SU-DHL-6 (cell line): Measurements from ENCODE around the gene GMDS.

Experiments used
- H2AFZ ChIP-seq: fragments of 200-600 bp; sonication (generic); 2 replicates; pipeline ENCODE4 v1.6.1; 2014; ENCODE audit warnings: low read depth, mild to moderate bottlenecking, moderate library complexity, mixed read lengths, antibody characterized with exemption, low read length; ENCODE audit not compliant: severe bottlenecking
- H3F3A ChIP-seq: fragments of 200-600 bp; shearing (Covaris generic); 2 replicates; pipeline ENCODE4 v1.6.0; 2016; ENCODE audit warnings: antibody characterized with exemption, mild to moderate bottlenecking; ENCODE audit not compliant: insufficient read depth
- H3K27ac ChIP-seq: fragments of 200-600 bp; sonication (generic); 2 replicates; pipeline ENCODE4 v1.5.1; 2016; ENCODE audit warnings: low read depth, mild to moderate bottlenecking, low read length, moderate library complexity, mixed read lengths
- H3K27me3 ChIP-seq: fragments of 200-600 bp; sonication (generic), shearing (Covaris generic); 2 replicates; pipeline ENCODE4 v1.6.0; 2014; ENCODE audit warnings: mild to moderate bottlenecking, low read length
- H3K36me3 ChIP-seq: fragments of 200-600 bp; sonication (generic); 2 replicates; pipeline ENCODE4 v1.6.1; 2014; ENCODE audit warnings: mild to moderate bottlenecking, low read length, mixed read lengths
- H3K4me2 ChIP-seq: fragments of 300-600, 200-600 bp; shearing (Covaris generic), sonication (generic); 2 replicates; pipeline ENCODE4 v1.6.0; 2014; ENCODE audit warnings: low read length, low read depth, mild to moderate bottlenecking; ENCODE audit not compliant: poor library complexity, severe bottlenecking
- H3K4me3 ChIP-seq: fragments of 200-600 bp; sonication (generic); 2 replicates; pipeline ENCODE4 v1.5.1; 2014; ENCODE audit warnings: antibody characterized with exemption, low read length, mild to moderate bottlenecking, mixed read lengths; ENCODE audit not compliant: insufficient read depth, poor library complexity, severe bottlenecking
- H3K79me2 ChIP-seq: fragments of 200-600 bp; sonication (generic); 2 replicates; pipeline ENCODE4 v1.6.1; 2014; ENCODE audit warnings: mild to moderate bottlenecking, low read length, moderate library complexity; ENCODE audit not compliant: insufficient read depth
- H3K9ac ChIP-seq: fragments of 200-600 bp; sonication (generic); 2 replicates; pipeline ENCODE4 v1.7.0; 2014; ENCODE audit warnings: mild to moderate bottlenecking, low read length
- H3K9me2 ChIP-seq: fragments of 200-600 bp; sonication (generic); replicated peaks from 2 replicates; pipeline ENCODE4 v1.6.1; 2014; ENCODE audit warnings: low read length; ENCODE audit not compliant: insufficient read depth
- H3K9me3 ChIP-seq: fragments of 200-600 bp; sonication (generic); 2 replicates; pipeline ENCODE4 v1.6.1; 2014; ENCODE audit warnings: low read length, mixed read lengths; ENCODE audit not compliant: insufficient read depth
- H4K20me1 ChIP-seq: fragments of 200-600 bp; sonication (generic); 2 replicates; pipeline ENCODE4 v1.6.1; 2014; ENCODE audit warnings: low read depth, mild to moderate bottlenecking, antibody characterized with exemption, low read length, moderate library complexity, mixed read lengths
- CTCF ChIP-seq: fragments of 200-600 bp; sonication (generic); IDR thresholded peaks from one replicate; pipeline ENCODE4 v1.5.1; 2017; ENCODE audit warnings: antibody characterized with exemption, mild to moderate bottlenecking, low read length, moderate library complexity; ENCODE audit not compliant: insufficient read depth, poor library complexity, severe bottlenecking
- EZH2phosphoT487 ChIP-seq: fragments of 200-600 bp; sonication (generic), shearing (Covaris generic); conservative IDR thresholded peaks from 2 replicates; pipeline ENCODE4 v1.6.1; 2018; ENCODE audit warnings: mild to moderate bottlenecking, antibody characterized with exemption, low read length, moderate library complexity, mixed read lengths

Gene GMDS

DNA sequence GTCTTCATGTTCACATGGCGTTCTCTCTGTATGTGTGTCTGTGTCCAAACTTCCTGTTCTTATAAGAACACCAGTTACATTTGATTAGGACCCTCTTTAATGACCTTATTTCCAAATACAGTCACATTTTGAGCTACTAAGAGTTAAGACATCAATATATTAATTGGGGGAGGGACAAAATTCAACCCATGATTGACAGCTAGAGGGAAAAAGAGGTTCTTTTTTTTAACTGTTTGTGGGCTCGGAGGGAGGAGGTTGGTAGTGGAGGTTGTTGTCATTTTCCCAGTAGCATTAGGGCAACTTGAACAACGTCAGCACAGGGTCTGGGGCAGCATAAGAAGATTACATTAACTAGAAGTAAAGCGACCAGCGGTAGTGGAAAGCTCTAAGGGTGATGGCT lies 2.3 kb upstream of the GMDS start:
- Histone ChIP-seq H3K9me2 (no peaks in the 10 kb centered on the region), H3K4me3 (no peak overlapping the region), H3K36me3 (no peaks in the 10 kb centered on the region), H3F3A (no peaks in the 10 kb centered on the region), H2AFZ (no peak overlapping the region), H3K4me2 (no peak overlapping the region), H3K27me3 (no peaks in the 10 kb centered on the region), H4K20me1 (peaks cover 3% of the 10 kb centered on the region; the same call in 1 of the 2 replicates), H3K9me3 (no peaks in the 10 kb centered on the region), H3K27ac (no peak overlapping the region), H3K9ac (no peak overlapping the region), H3K79me2 (0 out of 2 replicates have a peak, but pooled peaks cover 7% of the 10 kb centered on the region)
- TF ChIP-seq CTCF (no peak), EZH2phosphoT487 (no peak)

- peak overlapping the region; percentile 76 for H3K4me2 ChIP-seq
- H3K4me3 ChIP-seq = peak overlapping the region; percentile 80
- H3K9ac ChIP-seq = peak overlapping the region; percentile 75
- H3F3A ChIP-seq = no peaks in the 10 kb centered on the region
- H3K79me2 ChIP-seq = 0 out of 2 replicates have a peak, but pooled peaks cover 14% of the 10 kb centered on the region
- H3K27ac ChIP-seq = peak overlapping the region; percentile 5; the same call in 1 of the 2 replicates
- no peak for TF ChIP-seq CTCF
- TF ChIP-seq EZH2phosphoT487 = no peak
- H4K20me1 ChIP-seq = peaks cover 5% of the 10 kb centered on the region; the same call in 1 of the 2 replicates
- H3K9me2 ChIP-seq = no peaks in the 10 kb centered on the region
- H3K9me3 ChIP-seq = no peaks in the 10 kb centered on the region
- no peaks in the 10 kb centered on the region for H3K36me3 ChIP-seq
- peak overlapping the region; percentile 90 for H2AFZ ChIP-seq
- H3K27me3 ChIP-seq = no peaks in the 10 kb centered on the region
Measured at GRCh38 chr6:2245877-2246863, 765 bp upstream of the GMDS start.

DNA sequence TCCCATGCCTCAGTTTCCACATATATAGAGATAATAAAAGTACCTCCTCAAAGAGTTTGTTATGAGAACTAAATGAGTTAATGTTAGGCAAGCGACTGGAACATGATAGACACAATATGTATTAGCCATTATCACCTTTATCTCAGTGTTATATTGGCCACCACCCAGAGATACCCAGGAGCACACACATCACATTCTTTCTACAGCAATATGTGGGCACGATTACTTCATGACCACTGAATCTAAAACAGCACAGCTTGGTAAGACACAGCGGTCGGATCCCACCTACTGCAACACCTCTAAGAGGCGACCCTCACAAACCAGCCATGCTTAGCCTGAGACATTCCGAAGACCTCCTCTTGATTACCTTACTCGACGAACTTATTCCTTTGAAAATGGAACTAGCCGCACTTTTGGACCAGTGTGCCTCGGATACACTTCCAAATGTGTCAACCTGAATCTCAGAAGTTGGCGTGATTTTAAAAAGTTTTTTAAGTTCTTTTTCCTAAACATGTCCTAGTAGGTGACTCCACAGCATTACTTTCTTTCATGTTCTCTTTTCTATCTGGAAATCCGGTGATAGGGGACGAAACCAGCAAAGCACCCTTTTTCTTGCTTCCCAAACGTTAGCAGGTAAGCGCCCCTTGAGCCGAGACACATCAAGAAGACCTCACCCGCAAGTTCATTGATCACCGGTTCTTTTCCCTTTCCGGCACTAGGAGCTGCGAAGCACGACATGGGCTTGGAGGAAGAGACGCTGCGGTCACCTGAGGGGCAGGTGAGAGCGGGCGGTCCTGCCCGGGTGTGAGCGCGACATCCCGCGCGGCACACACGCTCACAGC lies 923 bp downstream of the GMDS start:
- peak overlapping the region; percentile 60 for H3K4me2 ChIP-seq
- H3K27me3 ChIP-seq = no peaks in the 10 kb centered on the region
- peaks cover 5% of the 10 kb centered on the region; the same call in 1 of the 2 replicates for H4K20me1 ChIP-seq
- H3K4me3 ChIP-seq = peak overlapping the region; percentile 80
- H2AFZ ChIP-seq = peak overlapping the region; percentile 90
- H3K36me3 ChIP-seq = no peaks in the 10 kb centered on the region
- H3K27ac ChIP-seq = no peak overlapping the region
- H3K9me3 ChIP-seq = no peaks in the 10 kb centered on the region
- H3K79me2 ChIP-seq = peaks cover 14% of the 10 kb centered on the region; the same call in 1 of the 2 replicates
- H3K9ac ChIP-seq = peak overlapping the region; percentile 75
- H3K9me2 ChIP-seq = no peaks in the 10 kb centered on the region
- TF ChIP-seq EZH2phosphoT487 (no peak), CTCF (no peak)
- H3F3A ChIP-seq = no peaks in the 10 kb centered on the region
